NCI-H510A (cell line): ENCODE results near the gene ITGA2B.
"Not testable (repeated sequence)": the region's sequence is repeated elsewhere in the genome, so short reads cannot be mapped to it uniquely, and the experiment has no call there.

Source experiments
- DNase-seq: peaks from one replicate; lab custom pipeline; 2025; lab: John Stamatoyannopoulos, UW

ITGA2B gene

GRCh38 chr17:44389281-44389680 lies at the start of gene ITGA2B:
ITGA2B (minus strand) TSS chr17:44389649; CDS start chr17:44389473, 176 bp downstream.
- no peak for DNase-seq

- no peak for DNase-seq
These were observed 49.7 kb upstream of the ITGA2B start for GRCh38 chr17:44439168-44439567.

GRCh38 chr17:44438636-44439035 lies 49.2 kb upstream of the ITGA2B start:
- DNase-seq = no peak

GRCh38 chr17:44436336-44436735 lies 46.9 kb upstream of the ITGA2B start:
- no peak for DNase-seq

GRCh38 chr17:44432254-44433157 lies 43.1 kb upstream of the ITGA2B start:
- no peak for DNase-seq

- no peak for DNase-seq
These were observed 35.5 kb upstream of the ITGA2B start for GRCh38 chr17:44424828-44425461.

- no peak for DNase-seq
These were observed 28.1 kb upstream of the ITGA2B start for GRCh38 chr17:44417553-44417952.

- DNase-seq = no peak
These were observed 27.3 kb upstream of the ITGA2B start for GRCh38 chr17:44416558-44417289.

GRCh38 chr17:44414394-44415155 lies 25.1 kb upstream of the ITGA2B start:
- DNase-seq = no peak

- no peak for DNase-seq
These were observed 20.0 kb upstream of the ITGA2B start for GRCh38 chr17:44409309-44410028.

GRCh38 chr17:44408786-44409185 lies 19.3 kb upstream of the ITGA2B start:
- DNase-seq = no peak

- no peak for DNase-seq
These were observed 13.2 kb upstream of the ITGA2B start for GRCh38 chr17:44402564-44403172.

- no peak for DNase-seq
These were observed 10.9 kb upstream of the ITGA2B start for GRCh38 chr17:44400226-44400847.

GRCh38 chr17:44398692-44399691 lies 9.5 kb upstream of the ITGA2B start:
- no peak for DNase-seq

GRCh38 chr17:44397479-44398440 lies 8.3 kb upstream of the ITGA2B start:
- DNase-seq = no peak

GRCh38 chr17:44396946-44397345 lies 7.5 kb upstream of the ITGA2B start:
- DNase-seq = no peak

GRCh38 chr17:44394833-44395232 lies 5.4 kb upstream of the ITGA2B start:
- DNase-seq = no peak

- DNase-seq = not testable (repeated sequence)
These were observed 4.7 kb upstream of the ITGA2B start for GRCh38 chr17:44394112-44394511.
